ENCODE data around the gene AZIN2.

- no peak for TF ChIP-seq CTCF (IDR thresholded peaks at IDR 0.05; ENCODE audit: extremely low read depth in 1 of 2, insufficient read depth in 1 of 2, low read depth in 1 of 2, low read length in 2 of 2)
- no peak for TF ChIP-seq EZH2 (IDR thresholded peaks at IDR 0.05; ENCODE audit: borderline replicate concordance, low read depth, low read length, severe bottlenecking)
- no peak for TF ChIP-seq POLR2A (IDR thresholded peaks at IDR 0.05; ENCODE audit: low read depth, low read length)
- no peak for TF ChIP-seq POLR2AphosphoS5 (IDR thresholded peaks at IDR 0.05; ENCODE audit: insufficient read depth, low read depth, low read length)
- TF ChIP-seq GATA2 (IDR thresholded peaks at IDR 0.05; ENCODE audit: insufficient read depth, insufficient read length, low read depth, low read length), result no peak
- TF ChIP-seq MAX (IDR thresholded peaks at IDR 0.05; ENCODE audit: insufficient read depth, insufficient read length), result no peak
- no peak for TF ChIP-seq FOS (IDR thresholded peaks at IDR 0.05; ENCODE audit: borderline replicate concordance, insufficient read depth, low read length)
- TF ChIP-seq MYC (IDR thresholded peaks at IDR 0.05; ENCODE audit: low read depth, low read length), result no peak
These were observed 11.5 kb downstream of the AZIN2 start for GRCh38 chr1:33092438-33092837.
